Breast epithelium (tissue), 3 donors: ENCODE data around the gene OR2A14.

ENCODE experiments used
- POLR2AphosphoS5 ChIP-seq, 3 donors: sonication (generic); formaldehyde crosslinking; IDR thresholded peaks; one replicate each; pipeline ENCODE4 v1.6.1; 2017; ENCODE audit warnings: antibody characterized with exemption in 3 of 3
- TF ChIP-seq, protein P1 (sequence below), 3 donors: fragments of 450-650 bp; IDR thresholded peaks; one replicate each; pipeline ENCODE4 v1.5.1; 2016 to 2017; ENCODE audit warnings: antibody characterized with exemption in 3 of 3, mild to moderate bottlenecking in 3 of 3, moderate library complexity in 3 of 3

- TF ChIP-seq POLR2AphosphoS5 (IDR thresholded peaks at IDR 0.05) = no peak
- TF ChIP-seq, protein P1, sequence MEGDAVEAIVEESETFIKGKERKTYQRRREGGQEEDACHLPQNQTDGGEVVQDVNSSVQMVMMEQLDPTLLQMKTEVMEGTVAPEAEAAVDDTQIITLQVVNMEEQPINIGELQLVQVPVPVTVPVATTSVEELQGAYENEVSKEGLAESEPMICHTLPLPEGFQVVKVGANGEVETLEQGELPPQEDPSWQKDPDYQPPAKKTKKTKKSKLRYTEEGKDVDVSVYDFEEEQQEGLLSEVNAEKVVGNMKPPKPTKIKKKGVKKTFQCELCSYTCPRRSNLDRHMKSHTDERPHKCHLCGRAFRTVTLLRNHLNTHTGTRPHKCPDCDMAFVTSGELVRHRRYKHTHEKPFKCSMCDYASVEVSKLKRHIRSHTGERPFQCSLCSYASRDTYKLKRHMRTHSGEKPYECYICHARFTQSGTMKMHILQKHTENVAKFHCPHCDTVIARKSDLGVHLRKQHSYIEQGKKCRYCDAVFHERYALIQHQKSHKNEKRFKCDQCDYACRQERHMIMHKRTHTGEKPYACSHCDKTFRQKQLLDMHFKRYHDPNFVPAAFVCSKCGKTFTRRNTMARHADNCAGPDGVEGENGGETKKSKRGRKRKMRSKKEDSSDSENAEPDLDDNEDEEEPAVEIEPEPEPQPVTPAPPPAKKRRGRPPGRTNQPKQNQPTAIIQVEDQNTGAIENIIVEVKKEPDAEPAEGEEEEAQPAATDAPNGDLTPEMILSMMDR (IDR thresholded peaks at IDR 0.05) = no peak
Measured at GRCh38 chr7:144174613-144175012, 51.6 kb downstream of the OR2A14 start.
